Caco-2 (cell line): Measurements from ENCODE around the gene SYVN1. TPM values are rescaled to one million over a fixed set of nuclear protein-coding genes. Genes with fewer than 3 reads are reported as not detected.

Source experiments
- BruUV-seq: library from RNA; stranded (reverse); fragments of 400-500 nt; replicated peaks from 2 replicates; lab custom pipeline; 2021; lab: Mats Ljungman, UMichigan
- CTCF ChIA-PET: fragments of 300-600 bp; sonication (Branson Sonifier 250); formaldehyde crosslinking; loops from one replicate; lab custom pipeline; 2022; ENCODE audit warnings: antibody characterized with exemption; lab: Charles Lee
- POLR2A ChIA-PET: fragments of 300-600 bp; sonication (Branson Sonifier 250); formaldehyde crosslinking; loops from one replicate; lab custom pipeline; 2022; ENCODE audit warnings: antibody characterized with exemption; lab: Charles Lee
- DNase-seq, 2 experiments: peaks; one replicate each; pipeline versions ENCODE4 v3.0.0 to v3.0.0-alpha.2; 2020 to 2022
- H3K27me3 ChIP-seq: replicated peaks from 2 replicates; pipeline ENCODE4 v1.6.0; 2011; ENCODE audit warnings: low read length; ENCODE audit not compliant: control insufficient read depth, insufficient read depth
- H3K36me3 ChIP-seq: 2 replicates; pipeline ENCODE4 v1.5.1; 2011; ENCODE audit warnings: low read length; ENCODE audit not compliant: control insufficient read depth, insufficient read depth
- H3K4me1 ChIP-seq: fragments of 250-450 bp; sonication (Bioruptor Pico); 2 replicates; pipeline ENCODE4 v1.5.1; 2020; ENCODE audit warnings: mild to moderate bottlenecking
- H3K4me3 ChIP-seq: 2 replicates; pipeline ENCODE4 v1.5.1; 2011; ENCODE audit warnings: low read depth, mild to moderate bottlenecking, control low read depth, low read length
- H3K9me3 ChIP-seq: fragments of 250-450 bp; sonication (Bioruptor Pico); 2 replicates; pipeline ENCODE4 v1.5.1; 2020; ENCODE audit warnings: mild to moderate bottlenecking, moderate library complexity
- H3K27ac Mint-ChIP-seq: one replicate; pipeline ENCODE4 v1.8.0; 2022; ENCODE audit warnings: mixed read lengths; ENCODE audit not compliant: unreplicated experiment
- H3K27me3 Mint-ChIP-seq: one replicate; pipeline ENCODE4 v1.8.0; 2022; ENCODE audit warnings: mixed read lengths; ENCODE audit not compliant: insufficient read depth, unreplicated experiment
- H3K36me3 Mint-ChIP-seq: one replicate; pipeline ENCODE4 v1.8.0; 2022; ENCODE audit warnings: mild to moderate bottlenecking, mixed read lengths; ENCODE audit not compliant: insufficient read depth, unreplicated experiment
- H3K4me1 Mint-ChIP-seq: one replicate; pipeline ENCODE4 v1.8.0; 2022; ENCODE audit warnings: low read depth, mixed read lengths; ENCODE audit not compliant: unreplicated experiment
- H3K4me3 Mint-ChIP-seq: one replicate; pipeline ENCODE4 v1.8.0; 2022; ENCODE audit warnings: mild to moderate bottlenecking, moderate library complexity, mixed read lengths; ENCODE audit not compliant: unreplicated experiment
- H3K9me3 Mint-ChIP-seq: one replicate; pipeline ENCODE4 v1.8.0; 2022; ENCODE audit warnings: mixed read lengths; ENCODE audit not compliant: unreplicated experiment
- intact Hi-C: fragments of 100-400 bp; cut with micrococcal nuclease; formaldehyde crosslinking; loops from one replicate; pipeline ENCODE4 v1.10.0; 2022; ENCODE audit not compliant: unreplicated experiment
- total RNA-seq: library from RNA; stranded (reverse); gene quantifications from 2 replicates; pipeline ENCODE4 v1.2.3, GENCODE V29; 2022
- TF ChIP-seq, protein P1 (sequence below), 2 experiments: fragments of 200-600 bp in 1 of 2; IDR thresholded peaks; 1 replicate in 1 of 2; 2 replicates in 1 of 2; pipeline versions ENCODE4 v1.5.1 to v1.8.0; 2011 to 2022; ENCODE audit warnings: antibody characterized with exemption in 1 of 2, control low read depth in 1 of 2, inconsistent platforms in 1 of 2, low read depth in 1 of 2, low read length in 1 of 2, mild to moderate bottlenecking in 1 of 2, moderate library complexity in 1 of 2; ENCODE audit not compliant: insufficient read depth in 1 of 2, severe bottlenecking in 1 of 2, unreplicated experiment in 1 of 2

Gene SYVN1
- total RNA-seq, 1 experiment from 2014 or later = 50.9 TPM

- TF ChIP-seq, protein P1, sequence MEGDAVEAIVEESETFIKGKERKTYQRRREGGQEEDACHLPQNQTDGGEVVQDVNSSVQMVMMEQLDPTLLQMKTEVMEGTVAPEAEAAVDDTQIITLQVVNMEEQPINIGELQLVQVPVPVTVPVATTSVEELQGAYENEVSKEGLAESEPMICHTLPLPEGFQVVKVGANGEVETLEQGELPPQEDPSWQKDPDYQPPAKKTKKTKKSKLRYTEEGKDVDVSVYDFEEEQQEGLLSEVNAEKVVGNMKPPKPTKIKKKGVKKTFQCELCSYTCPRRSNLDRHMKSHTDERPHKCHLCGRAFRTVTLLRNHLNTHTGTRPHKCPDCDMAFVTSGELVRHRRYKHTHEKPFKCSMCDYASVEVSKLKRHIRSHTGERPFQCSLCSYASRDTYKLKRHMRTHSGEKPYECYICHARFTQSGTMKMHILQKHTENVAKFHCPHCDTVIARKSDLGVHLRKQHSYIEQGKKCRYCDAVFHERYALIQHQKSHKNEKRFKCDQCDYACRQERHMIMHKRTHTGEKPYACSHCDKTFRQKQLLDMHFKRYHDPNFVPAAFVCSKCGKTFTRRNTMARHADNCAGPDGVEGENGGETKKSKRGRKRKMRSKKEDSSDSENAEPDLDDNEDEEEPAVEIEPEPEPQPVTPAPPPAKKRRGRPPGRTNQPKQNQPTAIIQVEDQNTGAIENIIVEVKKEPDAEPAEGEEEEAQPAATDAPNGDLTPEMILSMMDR (IDR thresholded peaks at IDR 0.05; ENCODE audit: insufficient read depth in 1 of 2, low read depth in 1 of 2, low read length in 1 of 2, severe bottlenecking in 1 of 2, unreplicated experiment in 1 of 2) = no peak
- no peaks in the 10 kb centered on the region for H3K36me3 ChIP-seq
- Mint-ChIP-seq H3K9me3 (no peaks in the 10 kb centered on the region), H3K27ac (no peak overlapping the region), H3K4me3 (no peak overlapping the region), H3K27me3 (no peaks in the 10 kb centered on the region), H3K4me1 (no peaks in the 10 kb centered on the region), H3K36me3 (peaks cover 58% of the 10 kb centered on the region)
- H3K4me3 ChIP-seq = no peak overlapping the region
- no peak for DNase-seq
- no peaks in the 10 kb centered on the region for H3K9me3 ChIP-seq
- H3K27me3 ChIP-seq = no peaks in the 10 kb centered on the region
- peaks cover 11% of the 10 kb centered on the region for H3K4me1 ChIP-seq
- intact Hi-C loops = no loop called here
- ChIA-PET POLR2A (no interaction called here), CTCF (interaction anchor here (0.6 kb wide), 1 partner anchor 232 kb away, joined by 3 read pairs; no protein-coding TSS in a partner anchor)
- BruUV-seq = no TSS peak
These were observed 26.4 kb downstream of the SYVN1 start for GRCh38 chr11:65107751-65108468.

- Histone ChIP-seq H3K4me1 (peaks cover 10% of the 10 kb centered on the region), H3K36me3 (no peaks in the 10 kb centered on the region; the same call in 1 of the 2 replicates), H3K9me3 (no peaks in the 10 kb centered on the region), H3K27me3 (no peaks in the 10 kb centered on the region), H3K4me3 (no peak overlapping the region)
- no peak overlapping the region for H3K27ac Mint-ChIP-seq
- H3K27me3 Mint-ChIP-seq = no peaks in the 10 kb centered on the region
- TF ChIP-seq, protein P1 (IDR thresholded peaks at IDR 0.05; ENCODE audit: insufficient read depth in 1 of 2, low read depth in 1 of 2, low read length in 1 of 2, severe bottlenecking in 1 of 2, unreplicated experiment in 1 of 2) = no peak
- CTCF ChIA-PET = interaction anchor here (0.6 kb wide), 1 partner anchor 233 kb away, joined by 3 read pairs; no protein-coding TSS in a partner anchor
- H3K4me3 Mint-ChIP-seq = no peak overlapping the region
- POLR2A ChIA-PET = no interaction called here
- H3K4me1 Mint-ChIP-seq = no peaks in the 10 kb centered on the region
- intact Hi-C loops = no loop called here
- peaks cover 50% of the 10 kb centered on the region for H3K36me3 Mint-ChIP-seq
- BruUV-seq = no TSS peak
- DNase-seq = no peak
- H3K9me3 Mint-ChIP-seq = no peaks in the 10 kb centered on the region
These were observed 27.2 kb downstream of the SYVN1 start for GRCh38 chr11:65107078-65107477.

- H3K4me1 Mint-ChIP-seq = no peaks in the 10 kb centered on the region
- POLR2A ChIA-PET = no interaction called here
- intact Hi-C loops = no loop called here
- H3K36me3 ChIP-seq = no peaks in the 10 kb centered on the region; the same call in 1 of the 2 replicates
- no peak overlapping the region for H3K4me3 Mint-ChIP-seq
- H3K27ac Mint-ChIP-seq = no peak overlapping the region
- no peak overlapping the region for H3K4me3 ChIP-seq
- no peaks in the 10 kb centered on the region for H3K27me3 ChIP-seq
- H3K4me1 ChIP-seq = no peaks in the 10 kb centered on the region
- no peaks in the 10 kb centered on the region for H3K9me3 Mint-ChIP-seq
- CTCF ChIA-PET = no interaction called here
- H3K36me3 Mint-ChIP-seq = peaks cover 31% of the 10 kb centered on the region
- no peak for DNase-seq
- BruUV-seq = no TSS peak
- H3K27me3 Mint-ChIP-seq = no peaks in the 10 kb centered on the region
- H3K9me3 ChIP-seq = no peaks in the 10 kb centered on the region
- TF ChIP-seq, protein P1 (IDR thresholded peaks at IDR 0.05; ENCODE audit: insufficient read depth in 1 of 2, low read depth in 1 of 2, low read length in 1 of 2, severe bottlenecking in 1 of 2, unreplicated experiment in 1 of 2) = no peak
These were observed 29.7 kb downstream of the SYVN1 start for GRCh38 chr11:65104628-65105027.
